GM23338 (cell line): ENCODE results near the gene ENOX1. TPM values are rescaled to one million over a fixed set of nuclear protein-coding genes. Genes with fewer than 3 reads are reported as not detected.

Source experiments
- ATAC-seq: fragments of 200-7000 bp; cut with Tn5 transposase; 3 replicates; pipeline ENCODE4 v1.9.1; 2020
- DNase-seq: peaks from one replicate; pipeline ENCODE4 v3.0.0-alpha.2; 2015; ENCODE audit warnings: low spot score
- H2AFZ ChIP-seq: fragments of 200-600 bp; sonication (generic); 2 replicates; pipeline ENCODE4 v1.8.0; 2016; ENCODE audit warnings: antibody characterized with exemption, mild to moderate bottlenecking, moderate library complexity
- H3F3A ChIP-seq: fragments of 200-600 bp; sonication (generic); replicated peaks from 2 replicates; pipeline ENCODE4 v1.8.0; 2017; ENCODE audit warnings: antibody characterized with exemption, mixed run types, low read depth
- H3K27ac ChIP-seq: fragments of 200-600 bp; sonication (generic); 2 replicates; pipeline ENCODE4 v1.6.1; 2016; ENCODE audit warnings: low read depth
- H3K27me3 ChIP-seq: fragments of 200-600 bp; sonication (generic); 2 replicates; pipeline ENCODE4 v1.8.0; 2016; ENCODE audit warnings: mild to moderate bottlenecking, mixed run types, moderate library complexity; ENCODE audit not compliant: insufficient read depth
- H3K36me3 ChIP-seq: fragments of 200-600 bp; sonication (generic); 2 replicates; pipeline ENCODE4 v1.8.0; 2016; ENCODE audit warnings: mild to moderate bottlenecking; ENCODE audit not compliant: insufficient read depth
- H3K4me1 ChIP-seq: fragments of 200-600 bp; sonication (generic); 2 replicates; pipeline ENCODE4 v1.8.0; 2016; ENCODE audit warnings: mild to moderate bottlenecking, moderate library complexity; ENCODE audit not compliant: insufficient read depth
- H3K4me2 ChIP-seq: fragments of 200-600 bp; sonication (generic); 2 replicates; pipeline ENCODE4 v1.7.1; 2017; ENCODE audit warnings: mixed run types
- H3K4me3 ChIP-seq: fragments of 200-600 bp; sonication (generic); 2 replicates; pipeline ENCODE4 v1.6.1; 2016; ENCODE audit warnings: mixed run types
- H3K79me2 ChIP-seq: fragments of 200-600 bp; sonication (generic); replicated peaks from 2 replicates; pipeline ENCODE4 v1.8.0; 2017; ENCODE audit warnings: mild to moderate bottlenecking; ENCODE audit not compliant: insufficient read depth
- H3K9me2 ChIP-seq: fragments of 200-600 bp; sonication (generic); 2 replicates; pipeline ENCODE4 v1.8.0; 2017; ENCODE audit not compliant: insufficient read depth
- H4K20me1 ChIP-seq: fragments of 200-600 bp; sonication (generic); replicated peaks from 2 replicates; pipeline ENCODE4 v1.8.0; 2017; ENCODE audit warnings: mild to moderate bottlenecking; ENCODE audit not compliant: insufficient read depth
- H3K27ac Mint-ChIP-seq: 2 replicates; pipeline ENCODE4 v1.8.0; 2020; ENCODE audit warnings: inconsistent platforms, mild to moderate bottlenecking, moderate library complexity, mixed read lengths
- H3K27me3 Mint-ChIP-seq: 3 replicates; pipeline ENCODE4 v1.8.0; 2022; ENCODE audit warnings: low read depth, mild to moderate bottlenecking, moderate library complexity, mixed read lengths, inconsistent platforms; ENCODE audit not compliant: insufficient read depth, poor library complexity
- H3K36me3 Mint-ChIP-seq: 3 replicates; pipeline ENCODE4 v1.8.0; 2021; ENCODE audit warnings: low read depth, mild to moderate bottlenecking, inconsistent platforms, moderate library complexity, mixed read lengths
- H3K4me1 Mint-ChIP-seq: 3 replicates; pipeline ENCODE4 v1.8.0; 2020; ENCODE audit warnings: mild to moderate bottlenecking, inconsistent platforms, mixed read lengths
- H3K4me3 Mint-ChIP-seq: 3 replicates; pipeline ENCODE4 v1.8.0; 2021; ENCODE audit warnings: moderate library complexity, mild to moderate bottlenecking, inconsistent platforms, mixed read lengths
- H3K9me3 Mint-ChIP-seq: 3 replicates; pipeline ENCODE4 v1.8.0; 2020; ENCODE audit warnings: moderate library complexity, mild to moderate bottlenecking, inconsistent platforms, mixed read lengths
- CREB1 ChIP-seq: fragments of 250-450 bp; sonication (Bioruptor Pico); IDR thresholded peaks from 2 replicates; pipeline ENCODE4 v1.5.0; 2020; ENCODE audit warnings: low read depth, mild to moderate bottlenecking, moderate library complexity
- EZH2 ChIP-seq: fragments of 200-600 bp; sonication (generic); IDR thresholded peaks from one replicate; pipeline ENCODE4 v1.8.0; 2017; ENCODE audit warnings: antibody characterized with exemption, mild to moderate bottlenecking, low read depth; ENCODE audit not compliant: unreplicated experiment
- EZH2phosphoT487 ChIP-seq: fragments of 200-600 bp; sonication (generic); IDR thresholded peaks from one replicate; pipeline ENCODE4 v1.8.1; 2018; ENCODE audit warnings: antibody characterized with exemption; ENCODE audit not compliant: unreplicated experiment
- JUNB ChIP-seq: IDR thresholded peaks from one replicate; pipeline ENCODE4 v1.6.1; 2016; ENCODE audit warnings: antibody characterized with exemption; ENCODE audit not compliant: unreplicated experiment
- NANOG ChIP-seq: IDR thresholded peaks from 2 replicates; pipeline ENCODE4 v1.6.1; 2016; ENCODE audit warnings: antibody characterized with exemption, borderline replicate concordance
- REST ChIP-seq: IDR thresholded peaks from one replicate; pipeline ENCODE4 v1.6.1; 2018; ENCODE audit warnings: antibody characterized with exemption; ENCODE audit not compliant: unreplicated experiment
- STAT1 ChIP-seq: IDR thresholded peaks from one replicate; pipeline ENCODE4 v1.6.1; 2016; ENCODE audit warnings: antibody characterized with exemption; ENCODE audit not compliant: unreplicated experiment
- ZNF331 ChIP-seq: fragments of 250-450 bp; sonication (Bioruptor Pico); IDR thresholded peaks from 2 replicates; pipeline ENCODE4 v1.5.0; 2020; ENCODE audit warnings: low read depth, mild to moderate bottlenecking, moderate library complexity
- ZNF462 ChIP-seq: fragments of 250-450 bp; sonication (Bioruptor Pico); IDR thresholded peaks from 2 replicates; pipeline ENCODE4 v1.5.0; 2020; ENCODE audit warnings: mild to moderate bottlenecking, moderate library complexity
- polyA plus RNA-seq: library from polyadenylated mRNA; unstranded; fragments of >200 nt; fragmentation: Nextera tagmentation; extraction: Ambion mirVana; gene quantifications from 2 replicates; pipeline ENCODE4 v1.2.1, GENCODE V29; 2016
- total RNA-seq: library from RNA; depleted of rRNA; stranded (reverse); fragments of >200 nt; shearing (Covaris generic); gene quantifications from 2 replicates; pipeline ENCODE4 v1.2.3, GENCODE V29; 2014
- TF ChIP-seq, protein P1 (sequence below), 2 experiments: fragments of 200-600 bp in 1 of 2; sonication (generic) in 1 of 2; conservative IDR thresholded peaks; 2 replicates each; pipeline versions ENCODE4 v1.5.1 to v1.6.1; 2016 to 2017; ENCODE audit warnings: antibody characterized with exemption in 2 of 2, low read depth in 2 of 2, mild to moderate bottlenecking in 2 of 2, moderate library complexity in 1 of 2
- TF ChIP-seq, protein P2 (sequence below): IDR thresholded peaks from 2 replicates; pipeline ENCODE4 v1.6.1; 2016; ENCODE audit warnings: antibody characterized with exemption

ENOX1 gene
- total and polyA plus RNA-seq, 2 experiments from 2014 or later, result 0.66 to 0.81 TPM

GRCh38 chr13:43300865-43301264 lies 485.9 kb downstream of the ENOX1 start:
- no peak for TF ChIP-seq EZH2phosphoT487
- TF ChIP-seq, protein P1, sequence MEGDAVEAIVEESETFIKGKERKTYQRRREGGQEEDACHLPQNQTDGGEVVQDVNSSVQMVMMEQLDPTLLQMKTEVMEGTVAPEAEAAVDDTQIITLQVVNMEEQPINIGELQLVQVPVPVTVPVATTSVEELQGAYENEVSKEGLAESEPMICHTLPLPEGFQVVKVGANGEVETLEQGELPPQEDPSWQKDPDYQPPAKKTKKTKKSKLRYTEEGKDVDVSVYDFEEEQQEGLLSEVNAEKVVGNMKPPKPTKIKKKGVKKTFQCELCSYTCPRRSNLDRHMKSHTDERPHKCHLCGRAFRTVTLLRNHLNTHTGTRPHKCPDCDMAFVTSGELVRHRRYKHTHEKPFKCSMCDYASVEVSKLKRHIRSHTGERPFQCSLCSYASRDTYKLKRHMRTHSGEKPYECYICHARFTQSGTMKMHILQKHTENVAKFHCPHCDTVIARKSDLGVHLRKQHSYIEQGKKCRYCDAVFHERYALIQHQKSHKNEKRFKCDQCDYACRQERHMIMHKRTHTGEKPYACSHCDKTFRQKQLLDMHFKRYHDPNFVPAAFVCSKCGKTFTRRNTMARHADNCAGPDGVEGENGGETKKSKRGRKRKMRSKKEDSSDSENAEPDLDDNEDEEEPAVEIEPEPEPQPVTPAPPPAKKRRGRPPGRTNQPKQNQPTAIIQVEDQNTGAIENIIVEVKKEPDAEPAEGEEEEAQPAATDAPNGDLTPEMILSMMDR (conservative IDR thresholded peaks at IDR 0.05; ENCODE audit: low read depth in 2 of 2), result no peak
- TF ChIP-seq EZH2, result no peak
- TF ChIP-seq CREB1 (CRISPR knock-in tag), result no peak
- no peak for TF ChIP-seq JUNB
- no peak for TF ChIP-seq ZNF462 (CRISPR knock-in tag)
- TF ChIP-seq, protein P2, sequence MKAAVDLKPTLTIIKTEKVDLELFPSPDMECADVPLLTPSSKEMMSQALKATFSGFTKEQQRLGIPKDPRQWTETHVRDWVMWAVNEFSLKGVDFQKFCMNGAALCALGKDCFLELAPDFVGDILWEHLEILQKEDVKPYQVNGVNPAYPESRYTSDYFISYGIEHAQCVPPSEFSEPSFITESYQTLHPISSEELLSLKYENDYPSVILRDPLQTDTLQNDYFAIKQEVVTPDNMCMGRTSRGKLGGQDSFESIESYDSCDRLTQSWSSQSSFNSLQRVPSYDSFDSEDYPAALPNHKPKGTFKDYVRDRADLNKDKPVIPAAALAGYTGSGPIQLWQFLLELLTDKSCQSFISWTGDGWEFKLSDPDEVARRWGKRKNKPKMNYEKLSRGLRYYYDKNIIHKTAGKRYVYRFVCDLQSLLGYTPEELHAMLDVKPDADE, result no peak
- TF ChIP-seq REST, result no peak
- no peak for TF ChIP-seq STAT1
- no peak for TF ChIP-seq NANOG
- TF ChIP-seq ZNF331 (CRISPR knock-in tag), result no peak

More at GRCh38 chr13:43300865-43301264, 485.9 kb downstream of the ENOX1 start:
- H3K27me3 Mint-ChIP-seq, result peaks cover 7% of the 10 kb centered on the region
- H3K4me3 ChIP-seq, result no peak overlapping the region
- no peak overlapping the region for H3K27ac Mint-ChIP-seq
- H2AFZ ChIP-seq, result no peak overlapping the region
- ATAC-seq (no peak), DNase-seq (no peak)
- no peaks in the 10 kb centered on the region for H3K36me3 ChIP-seq
- peaks cover 21% of the 10 kb centered on the region for H3K4me1 Mint-ChIP-seq
- H4K20me1 ChIP-seq, result no peaks in the 10 kb centered on the region
- H3K27ac ChIP-seq, result no peak overlapping the region
- H3F3A ChIP-seq, result no peaks in the 10 kb centered on the region
- H3K36me3 Mint-ChIP-seq, result no peaks in the 10 kb centered on the region
- H3K4me1 ChIP-seq, result 0 out of 2 replicates have a peak, but pooled peaks cover 8% of the 10 kb centered on the region
- no peak overlapping the region for H3K4me2 ChIP-seq
- no peak overlapping the region for H3K4me3 Mint-ChIP-seq
- H3K9me3 Mint-ChIP-seq, result no peaks in the 10 kb centered on the region
- no peaks in the 10 kb centered on the region for H3K79me2 ChIP-seq
- H3K27me3 ChIP-seq, result no peaks in the 10 kb centered on the region
- no peaks in the 10 kb centered on the region for H3K9me2 ChIP-seq
